Measurements from ENCODE around the gene GAB2. TPM values are rescaled to one million over a fixed set of nuclear protein-coding genes. Genes with fewer than 3 reads are reported as not detected.

The GAB2 gene
- total and polyA plus RNA-seq, 2 of the 4 experiments (the other 2 are of a cell fraction): 3.3 to 5.9 TPM

DNA sequence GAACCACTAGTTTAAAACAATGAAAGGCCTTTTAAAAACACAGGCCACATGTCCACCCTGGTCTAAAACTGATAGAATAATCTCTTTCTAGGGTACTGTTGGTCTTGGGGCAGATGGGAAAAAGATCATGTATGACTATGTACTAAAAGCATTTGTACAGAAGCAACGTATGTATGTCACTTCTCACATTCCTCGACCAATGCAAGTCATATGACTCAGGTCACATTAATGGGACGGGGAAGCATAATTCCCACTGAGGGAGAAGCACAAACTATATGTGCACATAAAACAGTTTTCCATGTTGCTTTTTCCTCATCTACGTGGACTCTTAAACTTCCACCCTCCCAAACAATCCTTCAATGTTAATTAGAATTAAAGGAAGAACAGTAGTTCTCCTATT is 32.2 kb upstream of the GAB2 start:
- whole genome bisulfite sequencing, 2 experiments (ENCODE audit: extremely low coverage in 2 of 2, insufficient read length in 1 of 2): no CpG with 5 or more reads among the region's 4 CpGs
- peak; percentile 17; the same call in 1 of the 2 replicates for ATAC-seq (ENCODE audit: low read depth)
- Histone ChIP-seq H4K91ac (ENCODE audit: insufficient read depth, low read depth, low read length) (no peak overlapping the region), H3K23ac (ENCODE audit: low read depth, low read length) (no peak overlapping the region; the same call in 1 of the 2 replicates), H3K9me1 (ENCODE audit: insufficient read depth, low read length) (no peaks in the 10 kb centered on the region), H3K9ac (ENCODE audit: low read depth, low read length) (no peak overlapping the region), H3K4me2 (ENCODE audit: low read depth, low read length) (no peak overlapping the region), H2AFZ (replicated peaks; ENCODE audit: low read length, poor library complexity) (no peak overlapping the region), H2AK5ac (ENCODE audit: low read depth, low read length) (no peak overlapping the region), H4K5ac (ENCODE audit: low read depth, low read length) (no peak overlapping the region), H3K56ac (ENCODE audit: extremely low read depth, insufficient read depth, low read length) (no peak overlapping the region), H3K4me1 (ENCODE audit: control insufficient read depth, insufficient read depth, low read length) (no peaks in the 10 kb centered on the region; the same call in 1 of the 2 replicates), H2BK5ac (ENCODE audit: low read depth, low read length, poor library complexity, severe bottlenecking) (no peak overlapping the region), H2BK20ac (ENCODE audit: low read depth, low read length) (no peak overlapping the region), H2BK15ac (ENCODE audit: low read depth, low read length) (no peak overlapping the region), H3K27me3 (ENCODE audit: control insufficient read depth, insufficient read depth, low read length) (no peaks in the 10 kb centered on the region), H3K4me3 (ENCODE audit: insufficient read depth, low read depth, low read length) (no peak overlapping the region), H3K4ac (ENCODE audit: low read depth, low read length) (no peak overlapping the region; the same call in 1 of the 2 replicates), H4K8ac (ENCODE audit: low read depth in 2 of 2, low read length in 2 of 2) (no peak overlapping the region; a peak in 1 of 4 replicates), H4K20me1 (ENCODE audit: insufficient read depth, low read length) (no peaks in the 10 kb centered on the region), H2BK120ac (ENCODE audit: low read depth, low read length) (no peak overlapping the region), H3K9me3 (ENCODE audit: control insufficient read depth, insufficient read depth, low read length) (no peaks in the 10 kb centered on the region), H3K27ac (ENCODE audit: insufficient read depth, low read length) (no peak overlapping the region), H3K18ac (ENCODE audit: low read depth, low read length) (no peak overlapping the region), H2AK9ac (replicated peaks; ENCODE audit: low read depth, low read length, poor library complexity) (no peak overlapping the region), H3K14ac (replicated peaks; ENCODE audit: low read depth, low read length) (0 out of 2 replicates have a peak overlapping the region, but pooled peaks have one; percentile 44), H3K79me1 (ENCODE audit: low read depth in 1 of 2, low read length in 2 of 2) (no peaks in the 10 kb centered on the region), H3K36me3 (ENCODE audit: control insufficient read depth, insufficient read depth, low read length) (no peaks in the 10 kb centered on the region)
- intact Hi-C loops (cut with micrococcal nuclease): loop anchor here (5.0 kb wide), 1 partner anchor 37 kb away; no protein-coding TSS in a partner anchor
- CTCF ChIA-PET: no interaction called here
- in situ Hi-C loops (cut with MboI; ENCODE audit: low sequenced_read_pairs): no loop called here
- POLR2A ChIA-PET (ENCODE audit: unreplicated experiment): no interaction called here
- dilution Hi-C loops (cut with HindIII; ENCODE audit: low sequenced_read_pairs, unreplicated experiment): no loop called here
- DNase-seq: peak; percentile 60
- TF ChIP-seq RFX5 (IDR thresholded peaks at IDR 0.05; ENCODE audit: low read depth, low read length) (no peak), RAD21 (IDR thresholded peaks at IDR 0.05; ENCODE audit: low read length) (no peak), NFE2L2 (IDR thresholded peaks at IDR 0.05; ENCODE audit: low read depth, low read length) (no peak), SMC3 (IDR thresholded peaks at IDR 0.05; ENCODE audit: low read depth, low read length) (no peak)
- BruUV-seq (replicated peaks): no TSS peak

All from IMR-90 (cell line).